Pulmonary artery endothelial cell (primary cell): ENCODE measurements around the gene DMBX1. TPM values are rescaled to one million over a fixed set of nuclear protein-coding genes. Genes with fewer than 3 reads are reported as not detected.

ENCODE experiments used
- DNase-seq: peaks from one replicate; pipeline ENCODE4 v3.0.0-alpha.2; 2011; ENCODE audit warnings: low read depth, low spot score
- total RNA-seq: library from RNA; depleted of rRNA; stranded (reverse); fragments of >200 nt; gene quantifications from 2 replicates; pipeline ENCODE4 v1.2.3, GENCODE V29; 2014

Gene DMBX1
- total RNA-seq, 1 donor from 2014 or later: not detected

- DNase-seq: no peak
Observed at GRCh38 chr1:46481961-46482360, 7.7 kb upstream of the DMBX1 start.

- no peak for DNase-seq
Observed at GRCh38 chr1:46483589-46483988, 6.0 kb upstream of the DMBX1 start.

GRCh38 chr1:46484783-46485490 lies 4.7 kb upstream of the DMBX1 start:
- DNase-seq: no peak

GRCh38 chr1:46485564-46486431 lies 3.8 kb upstream of the DMBX1 start:
- DNase-seq: no peak

- no peak for DNase-seq
Observed at GRCh38 chr1:46486432-46487015, 3.1 kb upstream of the DMBX1 start.

- no peak for DNase-seq
Observed at GRCh38 chr1:46487818-46488218, 1.8 kb upstream of the DMBX1 start.

GRCh38 chr1:46488343-46489168 lies 1.1 kb upstream of the DMBX1 start:
- no peak for DNase-seq

- no peak for DNase-seq
Observed at GRCh38 chr1:46489169-46489637, 433 bp upstream of the DMBX1 start.

- no peak for DNase-seq
Observed at GRCh38 chr1:46490406-46490655, 695 bp downstream of the DMBX1 start.

- DNase-seq: no peak
Observed at GRCh38 chr1:46490656-46491442, 1.2 kb downstream of the DMBX1 start.

GRCh38 chr1:46491443-46492268 lies 2.0 kb downstream of the DMBX1 start:
- DNase-seq: no peak

GRCh38 chr1:46492269-46492853 lies 2.7 kb downstream of the DMBX1 start:
- no peak for DNase-seq

GRCh38 chr1:46492871-46493270 lies 3.2 kb downstream of the DMBX1 start:
- no peak for DNase-seq

- DNase-seq: no peak
Observed at GRCh38 chr1:46493316-46494032, 3.8 kb downstream of the DMBX1 start.

GRCh38 chr1:46494910-46495309 lies 5.3 kb downstream of the DMBX1 start:
- DNase-seq: no peak

- no peak for DNase-seq
Observed at GRCh38 chr1:46495778-46496177, 6.1 kb downstream of the DMBX1 start.

- DNase-seq: no peak
Observed at GRCh38 chr1:46496505-46496904, 6.9 kb downstream of the DMBX1 start.

GRCh38 chr1:46497020-46497419 lies 7.4 kb downstream of the DMBX1 start:
- no peak for DNase-seq

- DNase-seq: no peak
Observed at GRCh38 chr1:46497665-46498064, 8.0 kb downstream of the DMBX1 start.
